ENCODE data around the gene FHIT. TPM values are rescaled to one million over a fixed set of nuclear protein-coding genes. Genes with fewer than 3 reads are reported as not detected.

The FHIT gene
- total RNA-seq, result 1.2 and 1.4 TPM in 2 replicates

DNA sequence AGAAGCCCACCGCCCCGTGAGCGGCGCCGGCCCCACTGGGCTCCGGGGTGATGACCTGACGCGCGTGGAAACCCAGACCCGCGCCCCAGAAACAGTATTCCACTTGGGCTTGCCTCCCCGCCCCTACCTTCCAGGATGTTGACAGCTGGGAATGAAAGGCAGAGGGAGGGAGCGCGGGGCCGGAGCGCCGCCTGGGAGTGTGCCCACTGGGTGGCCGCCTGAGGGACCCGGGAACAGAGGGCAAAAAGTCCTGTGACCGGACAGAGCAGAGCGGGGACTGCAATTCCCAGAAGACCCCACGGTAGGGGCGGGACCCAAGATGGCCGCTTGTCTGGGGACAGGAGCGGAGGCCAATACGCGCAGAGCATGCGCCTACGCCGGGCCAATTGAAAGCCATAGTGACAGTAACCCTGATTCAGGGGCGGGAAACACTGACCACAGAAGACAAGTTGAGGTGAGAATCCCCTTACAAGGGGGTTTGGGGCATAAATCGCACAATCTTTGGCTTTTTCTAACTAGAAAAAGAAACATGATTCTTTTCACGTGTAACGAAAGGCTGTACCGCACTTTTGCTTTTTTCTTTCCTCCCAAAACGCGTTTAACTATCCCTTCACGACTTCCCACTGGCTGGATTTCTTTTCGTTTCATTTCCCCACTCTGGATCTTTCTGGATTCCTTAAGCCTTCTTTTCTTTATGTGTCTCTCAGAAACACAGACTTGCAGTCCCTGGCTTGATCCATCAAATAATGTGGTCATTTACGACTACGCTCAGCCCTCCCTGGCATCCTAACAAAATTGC is at the start of gene FHIT:
TSS of gene FHIT (minus strand) at position 279 of the 799 bp plus-strand sequence.

